H9 (cell line): ENCODE results near the gene PDS5B. TPM values are rescaled to one million over a fixed set of nuclear protein-coding genes. Genes with fewer than 3 reads are reported as not detected.

Experiments used
- DNase-seq: peaks from one replicate; pipeline ENCODE4 v3.0.0-alpha.2; 2017
- H2AFZ ChIP-seq: one replicate; pipeline ENCODE4 v1.6.1; 2013; ENCODE audit warnings: mild to moderate bottlenecking, low read length, control low read depth, moderate library complexity
- H2AK5ac ChIP-seq: 2 replicates; pipeline ENCODE4 v1.6.1; 2013; ENCODE audit warnings: low read length, control low read depth, mixed read lengths; ENCODE audit not compliant: insufficient read length
- H2BK120ac ChIP-seq: one replicate; pipeline ENCODE4 v1.6.1; 2013; ENCODE audit warnings: low read depth, mild to moderate bottlenecking, low read length, control low read depth, inconsistent platforms; ENCODE audit not compliant: poor library complexity, severe bottlenecking
- H2BK12ac ChIP-seq: 2 replicates; pipeline ENCODE4 v1.6.1; 2013; ENCODE audit warnings: low read length, control low read depth, mixed read lengths, low read depth; ENCODE audit not compliant: insufficient read length
- H2BK15ac ChIP-seq: 2 replicates; pipeline ENCODE4 v1.6.1; 2013; ENCODE audit warnings: low read depth, low read length, control low read depth
- H2BK20ac ChIP-seq: one replicate; pipeline ENCODE4 v1.6.1; 2013; ENCODE audit warnings: low read depth, mild to moderate bottlenecking, low read length, control low read depth, inconsistent platforms; ENCODE audit not compliant: poor library complexity, severe bottlenecking
- H2BK5ac ChIP-seq: 2 replicates; pipeline ENCODE4 v1.6.1; 2013; ENCODE audit warnings: low read length, control low read depth, mixed read lengths; ENCODE audit not compliant: insufficient read length
- H3K14ac ChIP-seq: 2 replicates; pipeline ENCODE4 v1.6.1; 2013; ENCODE audit warnings: low read length, control low read depth; ENCODE audit not compliant: insufficient read depth
- H3K18ac ChIP-seq: 2 replicates; pipeline ENCODE4 v1.6.1; 2013; ENCODE audit warnings: low read depth, mild to moderate bottlenecking, mixed read lengths, low read length, control low read depth; ENCODE audit not compliant: insufficient read length
- H3K23ac ChIP-seq: 2 replicates; pipeline ENCODE4 v1.6.1; 2013; ENCODE audit warnings: low read length, control low read depth, mixed read lengths, low read depth; ENCODE audit not compliant: insufficient read length
- H3K23me2 ChIP-seq: 2 replicates; pipeline ENCODE4 v1.6.1; 2013; ENCODE audit warnings: low read depth, mild to moderate bottlenecking, mixed read lengths, low read length, control low read depth; ENCODE audit not compliant: insufficient read length, poor library complexity, severe bottlenecking
- H3K27ac ChIP-seq: 2 replicates; pipeline ENCODE4 v1.5.1; 2013; ENCODE audit warnings: low read length, control low read depth, mixed read lengths, low read depth; ENCODE audit not compliant: insufficient read length
- H3K27me3 ChIP-seq: 2 replicates; pipeline ENCODE4 v1.6.1; 2013; ENCODE audit warnings: low read length, control low read depth, inconsistent platforms; ENCODE audit not compliant: insufficient read depth
- H3K4ac ChIP-seq: 2 replicates; pipeline ENCODE4 v1.6.1; 2013; ENCODE audit warnings: low read depth, mild to moderate bottlenecking, control low read depth, inconsistent platforms, low read length, moderate library complexity
- H3K4me1 ChIP-seq: 2 replicates; pipeline ENCODE4 v1.6.1; 2013; ENCODE audit warnings: low read length, control low read depth, inconsistent platforms; ENCODE audit not compliant: insufficient read depth
- H3K4me2 ChIP-seq: 2 replicates; pipeline ENCODE4 v1.6.1; 2013; ENCODE audit warnings: low read length, control low read depth, mixed read lengths; ENCODE audit not compliant: insufficient read length, insufficient read depth
- H3K56ac ChIP-seq: 2 replicates; pipeline ENCODE4 v1.6.1; 2013; ENCODE audit warnings: low read depth, mild to moderate bottlenecking, mixed read lengths, low read length, control low read depth; ENCODE audit not compliant: insufficient read length
- H3K79me1 ChIP-seq: 2 replicates; pipeline ENCODE4 v1.6.1; 2013; ENCODE audit warnings: low read depth, mild to moderate bottlenecking, moderate library complexity, low read length, control low read depth, inconsistent platforms; ENCODE audit not compliant: insufficient read depth, poor library complexity, severe bottlenecking
- H3K79me2 ChIP-seq: 2 replicates; pipeline ENCODE4 v1.6.1; 2013; ENCODE audit warnings: low read length, control low read depth, inconsistent platforms; ENCODE audit not compliant: insufficient read depth
- H3K9ac ChIP-seq: 2 replicates; pipeline ENCODE4 v1.6.1; 2013; ENCODE audit warnings: low read length, control low read depth, mixed read lengths; ENCODE audit not compliant: insufficient read length; ENCODE audit errors: extremely low read depth
- H3K9me3 ChIP-seq: one replicate; pipeline ENCODE4 v1.6.1; 2013; ENCODE audit warnings: low read depth, low read length, inconsistent platforms; ENCODE audit not compliant: control insufficient read depth
- H3T11ph ChIP-seq: one replicate; pipeline ENCODE4 v1.6.1; 2013; ENCODE audit warnings: mild to moderate bottlenecking, low read length, control low read depth, inconsistent platforms
- H4K20me1 ChIP-seq: one replicate; pipeline ENCODE4 v1.6.1; 2013; ENCODE audit not compliant: control insufficient read depth, insufficient read length, insufficient read depth
- H4K5ac ChIP-seq: 2 replicates; pipeline ENCODE4 v1.6.1; 2013; ENCODE audit warnings: low read depth, mild to moderate bottlenecking, mixed read lengths, low read length, control low read depth; ENCODE audit not compliant: insufficient read length
- H4K8ac ChIP-seq: replicated peaks from 2 replicates; pipeline ENCODE4 v1.6.1; 2013; ENCODE audit warnings: low read length, control low read depth, mixed read lengths, low read depth; ENCODE audit not compliant: insufficient read length
- H4K91ac ChIP-seq: 2 replicates; pipeline ENCODE4 v1.6.1; 2013; ENCODE audit warnings: low read depth, mild to moderate bottlenecking, moderate library complexity, mixed read lengths, low read length, control low read depth; ENCODE audit not compliant: insufficient read length
- H3K27ac Mint-ChIP-seq, 3 experiments: 2 replicates in 2 of 3; 3 replicates in 1 of 3; pipeline ENCODE4 v1.8.0; 2020 to 2021; ENCODE audit warnings: mixed read lengths in 3 of 3, mild to moderate bottlenecking in 1 of 3, moderate library complexity in 1 of 3
- H3K27me3 Mint-ChIP-seq: 2 replicates; pipeline ENCODE4 v1.8.0; 2021; ENCODE audit warnings: low read depth, mild to moderate bottlenecking, moderate library complexity, mixed read lengths
- H3K36me3 Mint-ChIP-seq, 3 experiments: 2 replicates in 2 of 3; 3 replicates in 1 of 3; pipeline ENCODE4 v1.8.0; 2020 to 2021; ENCODE audit warnings: low read depth in 3 of 3, mixed read lengths in 3 of 3; ENCODE audit not compliant: insufficient read depth in 1 of 3
- H3K4me1 Mint-ChIP-seq, 2 experiments: 2 replicates each; pipeline ENCODE4 v1.8.0; 2020; ENCODE audit warnings: mixed read lengths in 2 of 2
- H3K4me3 Mint-ChIP-seq, 2 experiments: 2 replicates in 1 of 2; 3 replicates in 1 of 2; pipeline ENCODE4 v1.8.0; 2020 to 2021; ENCODE audit warnings: mild to moderate bottlenecking in 2 of 2, mixed read lengths in 2 of 2, moderate library complexity in 1 of 2
- H3K9me3 Mint-ChIP-seq, 2 experiments: 2 replicates in 1 of 2; 3 replicates in 1 of 2; pipeline ENCODE4 v1.8.0; 2020; ENCODE audit warnings: mild to moderate bottlenecking in 2 of 2, mixed read lengths in 2 of 2, moderate library complexity in 1 of 2
- total RNA-seq: library from RNA; stranded (reverse); gene quantifications from 2 replicates; pipeline ENCODE4 v1.2.1, GENCODE V29; 2021
- TF ChIP-seq, protein P1 (sequence below): fragments of 200-600 bp; sonication (generic); conservative IDR thresholded peaks from 3 replicates; pipeline ENCODE4 v1.8.0; 2021; ENCODE audit warnings: antibody characterized with exemption, mild to moderate bottlenecking

Gene PDS5B
- total RNA-seq, 1 experiment from 2014 or later = 50.0 TPM

DNA sequence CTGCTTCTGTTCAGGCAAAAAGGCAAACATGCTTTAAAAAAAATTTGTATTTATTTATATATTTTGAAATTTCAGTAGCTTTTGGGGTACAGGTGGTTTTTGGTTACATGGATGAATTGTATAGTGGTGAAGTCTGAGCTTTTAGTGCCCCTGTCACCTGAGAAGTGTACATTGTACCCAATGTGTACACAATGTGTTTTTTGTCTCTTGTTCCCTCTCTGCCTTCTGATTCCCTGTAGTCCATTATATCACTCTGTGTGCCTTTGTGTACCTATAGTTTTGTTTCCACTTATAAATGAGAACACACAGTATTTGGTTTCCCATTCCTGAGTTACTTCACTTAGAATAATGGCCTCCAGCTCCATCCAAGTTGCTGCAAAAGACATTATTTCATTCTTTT is 77.4 kb downstream of the PDS5B start:
- Mint-ChIP-seq H3K4me3 (no peak overlapping the region), H3K27ac (no peak overlapping the region), H3K4me1 (no peaks in the 10 kb centered on the region), H3K27me3 (no peaks in the 10 kb centered on the region), H3K9me3 (no peaks in the 10 kb centered on the region), H3K36me3 (peaks cover 0 to 8% (median 8%) of the 10 kb centered on the region in 3 experiments; a peak in 5 of 7 replicates)
- H3K9ac ChIP-seq = no peak overlapping the region
- H3K4me1 ChIP-seq = no peaks in the 10 kb centered on the region
- TF ChIP-seq, protein P1, sequence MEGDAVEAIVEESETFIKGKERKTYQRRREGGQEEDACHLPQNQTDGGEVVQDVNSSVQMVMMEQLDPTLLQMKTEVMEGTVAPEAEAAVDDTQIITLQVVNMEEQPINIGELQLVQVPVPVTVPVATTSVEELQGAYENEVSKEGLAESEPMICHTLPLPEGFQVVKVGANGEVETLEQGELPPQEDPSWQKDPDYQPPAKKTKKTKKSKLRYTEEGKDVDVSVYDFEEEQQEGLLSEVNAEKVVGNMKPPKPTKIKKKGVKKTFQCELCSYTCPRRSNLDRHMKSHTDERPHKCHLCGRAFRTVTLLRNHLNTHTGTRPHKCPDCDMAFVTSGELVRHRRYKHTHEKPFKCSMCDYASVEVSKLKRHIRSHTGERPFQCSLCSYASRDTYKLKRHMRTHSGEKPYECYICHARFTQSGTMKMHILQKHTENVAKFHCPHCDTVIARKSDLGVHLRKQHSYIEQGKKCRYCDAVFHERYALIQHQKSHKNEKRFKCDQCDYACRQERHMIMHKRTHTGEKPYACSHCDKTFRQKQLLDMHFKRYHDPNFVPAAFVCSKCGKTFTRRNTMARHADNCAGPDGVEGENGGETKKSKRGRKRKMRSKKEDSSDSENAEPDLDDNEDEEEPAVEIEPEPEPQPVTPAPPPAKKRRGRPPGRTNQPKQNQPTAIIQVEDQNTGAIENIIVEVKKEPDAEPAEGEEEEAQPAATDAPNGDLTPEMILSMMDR = no peak
- H2AK5ac ChIP-seq = no peak overlapping the region
- H3K23ac ChIP-seq = no peak overlapping the region
- H3T11ph ChIP-seq = no peak overlapping the region
- no peak overlapping the region for H2BK120ac ChIP-seq
- H3K14ac ChIP-seq = no peak overlapping the region
- H4K91ac ChIP-seq = no peak overlapping the region
- no peak overlapping the region for H3K56ac ChIP-seq
- no peaks in the 10 kb centered on the region for H3K9me3 ChIP-seq
- H3K18ac ChIP-seq = no peak overlapping the region
- H3K79me1 ChIP-seq = no peaks in the 10 kb centered on the region
- H2BK20ac ChIP-seq = no peak overlapping the region
- DNase-seq = no peak
- no peak overlapping the region for H2BK5ac ChIP-seq
- H3K4me2 ChIP-seq = no peak overlapping the region
- no peak overlapping the region for H3K4ac ChIP-seq
- no peaks in the 10 kb centered on the region for H3K79me2 ChIP-seq
- no peaks in the 10 kb centered on the region for H3K23me2 ChIP-seq
- H3K27me3 ChIP-seq = no peaks in the 10 kb centered on the region
- H2AFZ ChIP-seq = no peak overlapping the region
- H2BK15ac ChIP-seq = no peak overlapping the region
- H4K8ac ChIP-seq = no peak overlapping the region
- H4K20me1 ChIP-seq = no peaks in the 10 kb centered on the region
- no peak overlapping the region for H2BK12ac ChIP-seq
- no peak overlapping the region for H3K27ac ChIP-seq
- no peak overlapping the region for H4K5ac ChIP-seq
